Measurements from ENCODE around the gene TMEM244. TPM values are rescaled to one million over a fixed set of nuclear protein-coding genes. Genes with fewer than 3 reads are reported as not detected.
"Not testable (repeated sequence)": the region's sequence is repeated elsewhere in the genome, so short reads cannot be mapped to it uniquely, and the experiment has no call there.

Gene TMEM244
- total RNA-seq, 1 donor from 2014 or later = not detected

DNA sequence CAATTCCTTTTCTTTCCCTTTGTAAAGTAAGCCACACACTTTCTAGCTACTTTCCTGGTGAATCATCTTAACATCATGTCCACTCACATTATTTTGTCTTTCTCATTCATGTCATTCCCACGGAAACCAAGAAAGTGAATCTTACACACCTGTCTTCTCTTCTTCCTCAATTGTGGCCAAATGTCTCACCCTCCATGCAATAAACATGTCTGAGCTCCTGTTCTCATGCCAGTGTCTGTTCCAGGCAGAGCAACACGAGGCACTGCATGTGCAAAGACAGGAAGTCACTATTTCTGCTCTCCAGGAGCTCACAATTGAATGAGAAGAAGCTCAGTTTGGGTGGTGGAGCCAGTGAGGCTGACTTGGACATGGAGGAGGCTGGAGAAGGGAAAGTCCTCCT is 29.0 kb upstream of the TMEM244 start:
- intact Hi-C loops (cut with micrococcal nuclease) = no loop called here
- no peak overlapping the region for H3K27ac ChIP-seq (replicated peaks)
- H3K4me3 ChIP-seq = no peak overlapping the region
- DNase-seq = no peak
- H3K27me3 ChIP-seq (ENCODE audit: low read depth) = peaks cover 7% of the 10 kb centered on the region
- no peaks in the 10 kb centered on the region for H3K36me3 ChIP-seq
- no peaks in the 10 kb centered on the region for H3K9me3 ChIP-seq (replicated peaks)
- no peaks in the 10 kb centered on the region for H3K4me1 ChIP-seq
- TF ChIP-seq, protein P1, sequence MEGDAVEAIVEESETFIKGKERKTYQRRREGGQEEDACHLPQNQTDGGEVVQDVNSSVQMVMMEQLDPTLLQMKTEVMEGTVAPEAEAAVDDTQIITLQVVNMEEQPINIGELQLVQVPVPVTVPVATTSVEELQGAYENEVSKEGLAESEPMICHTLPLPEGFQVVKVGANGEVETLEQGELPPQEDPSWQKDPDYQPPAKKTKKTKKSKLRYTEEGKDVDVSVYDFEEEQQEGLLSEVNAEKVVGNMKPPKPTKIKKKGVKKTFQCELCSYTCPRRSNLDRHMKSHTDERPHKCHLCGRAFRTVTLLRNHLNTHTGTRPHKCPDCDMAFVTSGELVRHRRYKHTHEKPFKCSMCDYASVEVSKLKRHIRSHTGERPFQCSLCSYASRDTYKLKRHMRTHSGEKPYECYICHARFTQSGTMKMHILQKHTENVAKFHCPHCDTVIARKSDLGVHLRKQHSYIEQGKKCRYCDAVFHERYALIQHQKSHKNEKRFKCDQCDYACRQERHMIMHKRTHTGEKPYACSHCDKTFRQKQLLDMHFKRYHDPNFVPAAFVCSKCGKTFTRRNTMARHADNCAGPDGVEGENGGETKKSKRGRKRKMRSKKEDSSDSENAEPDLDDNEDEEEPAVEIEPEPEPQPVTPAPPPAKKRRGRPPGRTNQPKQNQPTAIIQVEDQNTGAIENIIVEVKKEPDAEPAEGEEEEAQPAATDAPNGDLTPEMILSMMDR (IDR thresholded peaks at IDR 0.05; ENCODE audit: borderline replicate concordance) = no peak

DNA sequence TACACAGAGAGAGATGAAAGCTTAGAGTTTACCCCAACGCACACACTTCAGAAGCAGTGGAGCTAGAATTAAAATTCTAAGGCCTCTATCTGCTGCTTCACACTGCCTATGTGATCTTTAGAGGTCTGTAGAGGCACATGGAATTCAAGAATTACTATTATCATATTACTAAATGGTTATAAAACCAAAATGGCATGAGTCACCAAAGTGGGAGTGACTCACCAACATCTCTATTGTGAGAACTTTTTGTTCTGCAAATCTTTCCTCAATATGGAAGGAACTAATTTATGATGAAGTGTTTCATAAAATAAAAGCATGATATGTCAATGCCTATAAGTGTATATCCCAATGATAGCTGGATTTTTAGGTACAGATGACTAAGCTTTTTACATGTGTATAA is 28.5 kb upstream of the TMEM244 start:
- TF ChIP-seq, protein P1 (IDR thresholded peaks at IDR 0.05; ENCODE audit: borderline replicate concordance) = no peak
- Histone ChIP-seq H3K27me3 (ENCODE audit: low read depth) (peaks cover 7% of the 10 kb centered on the region), H3K9me3 (replicated peaks) (no peaks in the 10 kb centered on the region), H3K36me3 (no peaks in the 10 kb centered on the region), H3K4me1 (no peaks in the 10 kb centered on the region), H3K27ac (replicated peaks) (no peak overlapping the region), H3K4me3 (no peak overlapping the region)
- DNase-seq = no peak
- intact Hi-C loops (cut with micrococcal nuclease) = no loop called here

- Histone ChIP-seq H3K9me3 (replicated peaks) (no peaks in the 10 kb centered on the region), H3K4me1 (no peaks in the 10 kb centered on the region), H3K4me3 (no peak overlapping the region), H3K27ac (replicated peaks) (no peak overlapping the region), H3K27me3 (ENCODE audit: low read depth) (peaks cover 1% of the 10 kb centered on the region), H3K36me3 (no peaks in the 10 kb centered on the region)
- intact Hi-C loops (cut with micrococcal nuclease) = no loop called here
- TF ChIP-seq, protein P1 (IDR thresholded peaks at IDR 0.05; ENCODE audit: borderline replicate concordance) = no peak
- DNase-seq = no peak
These were observed 25.5 kb upstream of the TMEM244 start for GRCh38 chr6:129886401-129887155.

GRCh38 chr6:129884211-129884610 is 23.1 kb upstream of the TMEM244 start:
- H3K4me3 ChIP-seq = no peak overlapping the region

DNA sequence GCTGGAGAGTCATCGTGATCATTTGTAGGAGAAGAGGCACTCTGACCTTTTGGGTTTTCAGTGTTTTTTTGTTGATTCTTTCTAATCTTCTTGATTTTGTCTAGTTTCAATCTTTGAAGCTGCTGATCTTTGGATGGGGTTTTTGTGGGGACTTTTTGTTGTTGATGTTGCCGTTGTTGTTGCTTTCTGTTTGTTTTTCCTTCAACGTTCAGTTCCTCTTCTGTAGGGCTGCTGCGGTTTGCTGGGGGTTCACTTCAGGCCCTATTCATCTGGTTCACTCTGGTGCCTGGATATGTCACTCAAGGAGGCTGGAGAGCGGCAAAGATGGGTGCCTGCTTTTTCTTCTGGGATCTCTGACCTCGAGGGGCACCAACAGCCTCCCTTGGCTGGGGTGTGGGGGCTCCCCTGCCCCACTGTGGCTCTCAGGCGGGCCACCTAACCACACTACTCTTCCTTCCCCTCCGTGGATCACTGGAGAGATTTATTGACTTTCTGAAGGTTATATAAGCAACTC is 21.5 kb upstream of the TMEM244 start:
- Histone ChIP-seq H3K27ac (replicated peaks) (no peak overlapping the region), H3K36me3 (no peaks in the 10 kb centered on the region), H3K4me1 (no peaks in the 10 kb centered on the region), H3K4me3 (no peak overlapping the region), H3K27me3 (ENCODE audit: low read depth) (no peaks in the 10 kb centered on the region), H3K9me3 (replicated peaks) (peaks cover 12% of the 10 kb centered on the region)
- TF ChIP-seq, protein P1 (IDR thresholded peaks at IDR 0.05; ENCODE audit: borderline replicate concordance) = no peak
- DNase-seq = no peak
- intact Hi-C loops (cut with micrococcal nuclease) = no loop called here

More at GRCh38 chr6:129884211-129884610, 23.1 kb upstream of the TMEM244 start:
- Histone ChIP-seq H3K4me1 (no peaks in the 10 kb centered on the region), H3K27me3 (ENCODE audit: low read depth) (no peaks in the 10 kb centered on the region), H3K27ac (replicated peaks) (no peak overlapping the region), H3K36me3 (no peaks in the 10 kb centered on the region), H3K9me3 (replicated peaks) (peaks cover 2% of the 10 kb centered on the region)
- TF ChIP-seq, protein P1 (IDR thresholded peaks at IDR 0.05; ENCODE audit: borderline replicate concordance) = no peak
- intact Hi-C loops (cut with micrococcal nuclease) = no loop called here
- no peak for DNase-seq

GRCh38 chr6:129877894-129878293 is 16.8 kb upstream of the TMEM244 start:
- intact Hi-C loops (cut with micrococcal nuclease); H3K27ac ChIP-seq (replicated peaks); H3K4me1 ChIP-seq; DNase-seq; H3K36me3 ChIP-seq; H3K27me3 ChIP-seq (ENCODE audit: low read depth); H3K4me3 ChIP-seq: not testable (repeated sequence)
- peaks cover 12% of the 10 kb centered on the region for H3K9me3 ChIP-seq (replicated peaks)

Measured in left ventricle myocardium inferior (tissue), 1 donor.